CD4-positive, alpha-beta T cell treated with Interleukin-4 for 4 hours (primary cell): ENCODE measurements around the gene TMEM138.
"Not testable (repeated sequence)": the region's sequence is repeated elsewhere in the genome, so short reads cannot be mapped to it uniquely, and the experiment has no call there.

Source experiments
- DNase-seq: peaks from one replicate; pipeline ENCODE4 v3.0.0-alpha.2; 2020

The TMEM138 gene

DNA sequence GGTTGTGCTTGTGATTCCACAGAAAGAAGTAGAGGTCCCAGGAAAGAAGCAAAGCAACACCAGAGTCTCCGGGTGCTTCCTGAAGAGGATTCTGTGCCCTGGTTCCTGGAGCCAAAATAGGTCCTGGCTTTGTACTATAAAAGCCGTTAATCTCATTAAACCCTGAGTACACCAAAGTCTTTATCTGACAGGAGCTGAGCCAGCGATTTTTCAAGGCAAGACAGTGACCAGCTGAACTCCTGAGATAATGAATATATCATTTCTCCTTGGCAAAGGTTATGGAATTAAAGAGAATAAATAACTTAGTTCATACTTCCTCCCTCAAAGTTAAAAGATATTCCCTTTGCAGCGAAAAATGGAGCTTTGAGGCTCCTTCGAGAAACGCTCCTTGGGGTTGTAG, 5.2 kb downstream of the TMEM138 start:
- DNase-seq: no peak

DNA sequence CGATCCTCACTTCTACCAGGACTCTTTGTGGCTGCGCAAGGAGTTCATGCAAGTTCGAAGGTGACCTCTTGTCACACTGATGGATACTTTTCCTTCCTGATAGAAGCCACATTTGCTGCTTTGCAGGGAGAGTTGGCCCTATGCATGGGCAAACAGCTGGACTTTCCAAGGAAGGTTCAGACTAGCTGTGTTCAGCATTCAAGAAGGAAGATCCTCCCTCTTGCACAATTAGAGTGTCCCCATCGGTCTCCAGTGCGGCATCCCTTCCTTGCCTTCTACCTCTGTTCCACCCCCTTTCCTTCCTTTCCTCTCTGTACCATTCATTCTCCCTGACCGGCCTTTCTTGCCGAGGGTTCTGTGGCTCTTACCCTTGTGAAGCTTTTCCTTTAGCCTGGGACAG, 6.5 kb downstream of the TMEM138 start:
- no peak for DNase-seq

DNA sequence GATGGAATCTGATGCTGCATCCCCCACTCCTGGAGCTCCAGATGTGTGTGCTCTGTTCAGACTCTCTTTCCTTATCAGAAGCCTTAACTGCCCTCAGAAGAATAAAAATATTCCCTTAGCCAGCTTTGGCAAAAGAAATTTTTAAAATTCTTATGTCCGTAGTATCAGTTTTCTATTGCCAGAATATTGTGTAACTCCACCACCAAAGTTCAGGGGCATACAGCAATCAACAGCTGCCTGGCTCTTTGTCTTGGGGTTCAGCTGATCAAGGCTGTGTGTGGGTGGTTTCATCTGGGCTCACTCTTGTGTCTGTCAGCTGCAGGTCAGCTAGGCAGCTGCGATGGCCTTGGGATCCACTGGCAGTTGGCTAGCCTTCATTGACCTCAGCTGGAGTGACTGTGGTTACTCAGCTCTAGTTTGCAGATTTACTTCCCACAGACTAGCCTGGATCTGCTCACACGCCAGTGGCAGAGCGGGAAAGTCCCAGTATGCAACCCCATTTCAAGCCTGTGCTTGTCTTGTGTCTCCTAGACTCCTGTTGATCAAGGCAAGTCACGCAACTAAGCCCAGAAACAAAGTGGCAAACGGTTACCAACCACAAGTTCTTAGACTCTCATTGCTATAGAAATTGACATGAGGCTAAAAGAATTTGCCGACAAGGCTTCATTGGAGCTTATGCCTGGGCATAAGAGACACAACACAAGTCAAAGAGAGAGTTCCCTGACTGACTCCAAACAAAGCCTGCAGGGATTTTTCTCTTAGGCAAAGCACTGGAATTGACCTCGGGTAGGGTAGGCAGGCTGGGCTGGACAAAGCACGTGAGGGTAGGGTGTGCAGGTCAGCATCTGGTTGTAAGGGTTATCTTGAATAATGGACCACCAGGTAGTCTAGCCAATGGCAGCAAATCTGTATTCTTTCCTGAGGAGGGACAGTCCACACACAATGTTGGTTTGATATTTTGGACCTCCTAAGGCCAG, 7.5 kb downstream of the TMEM138 start:
- DNase-seq: no peak

DNA sequence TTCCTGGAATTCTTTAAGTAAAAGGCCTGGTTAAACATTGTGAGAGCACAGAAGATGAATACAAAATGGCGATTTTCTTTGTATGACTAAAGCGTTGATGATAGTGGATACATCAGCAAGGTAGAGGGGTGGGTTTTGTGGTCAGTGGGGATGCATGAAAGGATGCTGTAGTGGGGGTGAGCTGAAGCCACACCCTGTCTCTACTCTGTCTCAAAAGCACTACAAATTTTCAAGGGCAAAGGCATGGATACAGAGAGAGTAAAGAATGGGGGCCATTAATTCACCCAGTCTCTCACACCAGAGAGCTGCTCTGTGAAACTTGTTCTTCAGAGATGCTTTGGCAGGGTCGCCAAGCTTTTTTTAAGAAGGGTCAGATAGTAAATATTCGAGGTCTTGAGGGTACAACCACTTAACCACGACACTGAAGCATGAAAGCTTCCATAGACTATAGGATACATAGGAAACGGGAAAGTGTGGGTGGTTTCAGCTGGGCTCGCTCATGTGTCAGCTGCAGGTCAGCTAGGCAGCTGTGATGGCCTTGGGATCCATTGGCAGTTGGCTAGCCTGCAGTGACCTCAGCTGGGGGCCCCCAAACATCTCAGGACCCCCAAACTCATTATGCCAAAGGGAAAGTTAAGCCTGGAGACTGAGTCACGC, 8.3 kb downstream of the TMEM138 start:
- DNase-seq: no peak

DNA sequence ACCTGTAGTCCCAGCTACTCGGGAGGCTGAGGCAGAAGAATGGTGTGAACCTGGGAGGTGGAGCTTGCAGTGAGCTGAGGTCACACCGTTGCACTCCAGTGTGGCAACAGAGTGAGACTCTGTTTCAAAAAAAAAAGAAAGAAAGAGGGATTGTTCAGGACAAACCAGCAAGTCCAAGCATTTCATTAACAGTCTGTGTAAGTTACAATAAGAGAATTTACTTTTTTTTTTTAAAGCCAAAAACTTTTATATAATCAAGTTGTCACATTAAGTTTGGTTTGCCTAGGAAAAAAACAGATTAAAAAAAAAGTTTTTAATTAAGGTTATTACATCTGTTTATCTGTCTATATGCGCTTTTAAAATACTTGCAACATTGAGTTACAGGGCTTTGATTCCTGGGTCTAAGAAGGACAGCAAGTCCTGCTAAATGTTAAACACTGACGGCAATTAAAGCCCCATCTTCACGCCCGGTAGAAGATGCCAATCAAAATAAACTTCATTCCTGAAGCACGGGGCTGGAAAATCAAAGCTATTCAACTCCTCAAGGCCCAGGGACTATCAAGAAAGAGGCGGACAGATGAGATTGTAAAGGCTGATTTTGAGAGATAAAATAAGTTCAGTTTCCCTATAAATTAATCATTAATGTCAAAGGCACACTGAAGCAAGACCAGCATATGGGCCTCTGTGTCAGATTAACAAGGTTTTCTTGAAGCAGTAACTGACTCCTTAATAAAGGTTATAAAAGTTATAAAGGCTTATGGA, 10.7 kb downstream of the TMEM138 start:
- no peak for DNase-seq

DNA sequence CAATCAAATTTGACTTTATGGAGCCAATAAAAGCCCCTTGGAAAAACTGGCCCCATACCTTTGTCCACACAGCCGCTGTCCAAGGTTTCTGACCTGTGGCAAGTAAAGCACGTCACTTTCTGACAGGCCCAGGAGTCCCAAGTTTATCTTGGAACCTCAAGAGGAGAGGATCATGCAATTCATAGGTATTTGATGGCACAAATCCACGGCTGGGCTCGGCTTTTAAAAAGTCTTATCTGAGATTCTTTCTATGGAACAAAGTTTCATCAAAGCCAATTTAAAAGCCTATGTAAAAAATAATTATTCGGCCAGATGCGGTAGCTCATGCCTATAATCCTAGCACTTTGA, 13.6 kb downstream of the TMEM138 start:
- no peak for DNase-seq

DNA sequence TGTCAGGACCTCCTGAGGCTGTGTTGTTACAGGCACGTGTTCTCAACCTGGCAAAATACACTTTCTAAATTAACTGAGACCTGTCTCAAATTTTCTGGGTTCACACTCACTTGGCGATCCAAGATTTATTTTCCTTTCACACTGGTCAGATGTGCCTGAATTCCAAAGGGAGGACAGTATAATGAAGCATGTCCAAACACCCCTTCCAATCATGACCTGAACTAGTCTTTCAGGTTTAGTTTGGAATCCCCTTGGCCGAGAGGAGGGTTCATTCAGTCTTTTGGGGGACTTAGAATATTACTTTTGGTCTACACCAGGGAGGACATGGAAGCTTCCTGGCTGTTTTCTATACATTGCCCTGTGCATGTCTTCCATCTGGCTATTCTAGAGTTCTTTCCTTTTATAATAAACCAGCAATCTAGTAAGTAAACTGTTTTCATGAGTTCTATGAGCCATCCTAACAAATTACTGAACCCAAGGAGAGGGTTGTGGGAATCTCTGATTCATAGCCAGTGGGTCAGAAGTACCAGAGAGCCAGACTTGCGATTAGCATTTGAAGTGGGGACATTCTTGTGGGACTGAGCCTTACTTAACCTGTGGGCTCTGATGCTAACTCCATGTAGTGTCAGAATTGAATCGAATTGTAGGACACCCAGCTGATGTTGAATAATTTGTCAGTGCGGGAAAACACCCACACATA, 15.4 kb downstream of the TMEM138 start:
- no peak for DNase-seq

DNA sequence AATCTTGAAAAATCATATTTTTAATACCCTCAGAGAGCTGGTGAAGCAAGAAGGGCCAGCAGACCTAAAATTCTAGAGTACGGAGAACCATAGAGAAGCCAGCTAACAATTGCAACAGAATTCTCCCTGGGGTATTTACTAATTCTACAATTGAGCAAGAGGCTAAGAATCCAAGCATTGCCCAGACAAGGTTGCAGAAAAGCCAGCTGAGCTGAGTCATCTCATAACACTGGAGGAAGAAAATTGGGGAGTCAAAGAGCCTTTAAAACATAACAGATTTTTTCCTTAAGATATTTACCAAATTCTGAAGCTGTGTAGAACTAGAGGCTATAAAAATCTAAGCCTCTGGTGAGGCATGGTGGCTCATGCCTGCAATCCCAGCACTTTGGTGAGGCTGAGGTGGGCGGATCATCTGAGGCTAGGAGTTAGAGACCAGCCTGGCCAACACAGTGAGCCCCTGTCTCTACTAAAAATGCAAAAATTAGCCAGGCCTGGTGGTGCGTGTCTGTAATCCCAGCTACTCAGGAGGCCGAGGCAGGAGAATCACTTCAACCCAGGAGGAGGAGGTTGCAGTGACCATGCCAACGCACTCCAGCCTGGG, 16.6 kb downstream of the TMEM138 start:
- DNase-seq: no peak

DNA sequence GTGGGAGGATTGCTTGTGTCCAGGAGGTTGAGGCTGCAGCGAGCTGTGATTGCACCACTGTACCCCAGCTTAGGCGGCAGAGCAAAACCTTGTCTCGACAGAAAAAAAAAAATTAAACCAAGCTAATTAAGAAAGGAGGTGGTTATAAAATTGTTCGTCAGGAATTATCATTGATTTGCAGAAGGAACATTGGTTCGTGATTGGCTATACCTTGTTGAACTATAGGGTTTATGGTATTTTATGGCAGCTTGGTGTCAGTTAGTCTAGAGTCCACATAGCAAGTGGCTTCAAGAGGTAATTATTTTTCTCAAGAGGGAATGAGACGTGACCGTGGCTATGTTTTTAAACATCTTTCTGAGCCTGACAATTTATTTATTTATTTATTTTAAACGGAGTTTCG, 18.7 kb downstream of the TMEM138 start:
- DNase-seq: no peak

DNA sequence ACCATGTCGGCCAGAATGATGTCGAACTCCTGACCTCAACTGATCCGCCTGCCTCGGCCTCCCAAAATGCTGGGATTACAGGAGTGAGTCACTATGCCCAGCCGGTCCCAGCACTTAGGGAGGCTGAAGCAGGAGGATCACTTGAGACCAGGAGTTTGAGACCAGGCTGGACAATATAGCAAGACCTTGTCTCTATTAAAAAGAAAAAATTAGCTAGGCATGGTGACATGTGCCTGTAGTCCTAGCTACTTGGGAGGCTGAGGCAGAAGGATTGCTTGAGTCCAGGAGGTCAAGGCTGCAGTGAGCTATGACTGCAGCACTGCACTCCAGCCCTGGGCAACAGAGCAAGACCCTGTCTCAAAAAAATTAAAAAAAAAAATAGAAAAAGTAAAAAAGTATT, 21.7 kb downstream of the TMEM138 start:
- DNase-seq: not testable (repeated sequence)

DNA sequence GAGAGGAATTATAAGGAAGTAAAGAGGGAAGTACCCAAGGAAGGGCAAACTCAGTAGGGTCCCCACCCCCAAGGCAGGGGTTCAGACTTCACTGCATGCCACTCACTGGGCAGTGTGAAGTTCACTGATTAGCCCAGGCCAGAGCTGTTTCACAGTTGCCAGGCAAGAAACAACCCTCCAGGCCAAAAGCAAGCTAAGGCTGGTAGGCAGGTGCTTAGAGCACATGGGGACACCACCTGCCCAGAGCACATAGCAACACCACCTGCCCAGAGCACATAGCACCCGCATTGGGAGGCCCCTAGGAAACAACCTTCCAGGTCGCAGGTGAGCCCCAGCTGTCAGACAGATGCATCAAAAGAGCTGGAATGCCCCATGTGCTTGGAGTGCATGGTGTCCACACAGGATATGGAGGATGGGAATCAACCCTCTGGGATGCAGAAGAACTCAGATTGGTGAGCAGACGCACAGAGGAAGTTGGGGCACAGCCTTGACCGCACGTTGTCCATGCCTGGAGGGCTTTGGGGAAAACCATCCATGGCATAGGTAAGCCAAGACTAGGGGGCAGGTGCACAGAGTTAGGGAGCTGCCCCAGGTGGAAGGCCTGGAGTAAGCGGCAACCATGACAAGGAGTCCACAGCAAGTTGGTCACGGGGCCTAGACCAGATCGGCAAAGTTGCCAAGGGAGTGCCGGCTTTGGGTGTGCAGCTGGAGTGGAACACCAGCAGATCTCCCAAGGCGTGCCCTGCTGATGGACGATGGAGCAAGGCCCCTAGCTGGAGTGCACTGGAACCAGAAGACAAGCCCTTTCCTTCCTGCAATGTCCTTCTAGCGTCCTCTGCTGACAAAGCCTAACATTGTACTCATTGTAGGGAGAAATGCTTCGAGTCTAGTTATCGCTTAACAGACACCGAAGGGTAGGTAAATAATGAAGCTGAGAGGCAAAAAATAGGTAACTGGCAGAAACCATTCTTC, 22.4 kb downstream of the TMEM138 start:
- no peak for DNase-seq

DNA sequence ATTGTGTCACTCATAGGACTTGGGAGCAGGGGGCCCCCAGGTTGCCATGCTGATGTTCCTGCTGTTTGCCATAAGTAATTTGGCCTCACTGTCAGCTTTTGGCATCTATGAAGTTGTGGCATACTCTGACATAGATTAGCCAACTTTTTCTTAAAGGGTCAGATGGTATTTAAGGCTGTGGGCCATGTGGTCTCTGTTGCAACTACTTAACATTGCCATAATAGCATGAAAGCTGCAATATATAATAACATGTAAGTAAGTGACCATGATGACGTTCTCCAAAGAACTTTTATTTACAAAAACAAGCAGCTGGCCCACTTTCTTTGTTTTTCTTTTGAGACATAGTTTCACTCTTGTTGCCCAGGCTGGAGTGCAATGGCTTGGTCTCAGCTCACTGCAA, 28.0 kb downstream of the TMEM138 start:
- no peak for DNase-seq

DNA sequence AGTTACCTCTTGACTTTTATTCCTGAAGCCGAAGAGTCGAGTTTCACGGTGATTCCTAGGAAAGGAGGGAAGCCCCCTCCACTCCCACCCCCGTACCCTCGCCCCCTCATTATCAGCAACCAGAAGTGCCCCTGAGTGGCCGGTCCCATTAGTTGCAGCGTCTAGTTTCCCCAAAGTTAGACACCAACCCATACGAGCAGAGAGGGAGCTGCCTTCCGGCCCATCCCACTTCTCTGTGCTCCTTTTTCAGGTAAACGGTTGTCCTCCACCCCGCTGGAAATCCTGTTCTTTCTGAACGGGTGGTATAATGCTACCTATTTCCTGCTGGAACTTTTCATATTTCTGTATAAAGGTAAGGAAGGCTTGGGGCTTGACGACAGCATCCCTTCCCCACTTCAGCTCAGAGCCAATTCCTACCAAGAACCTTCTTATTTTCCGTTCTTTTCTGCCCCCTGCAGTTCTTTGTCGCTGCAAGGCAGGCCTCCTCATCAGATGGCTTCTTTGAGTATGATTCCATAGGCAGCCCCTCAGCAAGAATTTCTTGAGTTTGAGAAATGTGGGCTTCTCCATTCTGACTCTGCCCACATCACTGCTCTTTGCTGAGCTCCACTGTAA, 30.9 kb downstream of the TMEM138 start:
- DNase-seq: peak; percentile 15

DNA sequence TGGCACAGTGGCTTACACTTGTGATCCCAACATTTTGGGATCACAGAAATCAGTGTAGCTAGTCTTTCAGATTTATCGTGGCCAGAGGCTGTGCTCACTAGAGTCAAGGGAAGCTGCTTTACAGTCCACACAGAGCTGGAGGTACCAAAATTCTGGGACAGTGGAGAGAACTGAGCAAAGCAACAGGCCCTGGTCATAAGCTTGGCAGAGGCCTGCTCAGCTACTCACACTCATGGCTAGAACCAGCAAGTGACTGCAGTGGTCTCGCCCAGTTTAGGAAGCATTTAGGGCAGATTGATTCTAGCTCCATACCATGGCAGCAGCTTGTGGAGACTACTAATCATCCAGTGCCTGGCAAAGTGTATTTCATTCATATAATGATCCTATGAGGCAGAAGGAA, 39.0 kb downstream of the TMEM138 start:
- no peak for DNase-seq

DNA sequence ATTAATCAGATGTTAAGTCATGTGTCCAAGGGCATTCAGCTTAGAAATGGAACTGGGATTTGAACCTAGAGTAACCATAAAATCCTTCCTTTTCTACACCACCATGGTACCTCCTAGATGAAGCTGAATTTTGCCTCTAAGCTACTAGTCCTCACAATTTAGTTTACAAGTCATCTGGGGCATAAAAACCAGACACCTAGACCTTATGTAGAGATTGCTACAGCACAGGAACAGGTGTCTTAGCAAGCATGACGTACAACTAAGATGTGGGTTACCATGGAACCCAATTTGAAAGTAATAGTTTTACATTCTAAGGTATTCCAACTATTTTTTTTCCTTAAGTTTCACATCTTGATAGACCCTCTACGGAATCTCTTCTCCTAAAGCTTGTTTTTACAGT, 39.4 kb downstream of the TMEM138 start:
- DNase-seq: no peak

DNA sequence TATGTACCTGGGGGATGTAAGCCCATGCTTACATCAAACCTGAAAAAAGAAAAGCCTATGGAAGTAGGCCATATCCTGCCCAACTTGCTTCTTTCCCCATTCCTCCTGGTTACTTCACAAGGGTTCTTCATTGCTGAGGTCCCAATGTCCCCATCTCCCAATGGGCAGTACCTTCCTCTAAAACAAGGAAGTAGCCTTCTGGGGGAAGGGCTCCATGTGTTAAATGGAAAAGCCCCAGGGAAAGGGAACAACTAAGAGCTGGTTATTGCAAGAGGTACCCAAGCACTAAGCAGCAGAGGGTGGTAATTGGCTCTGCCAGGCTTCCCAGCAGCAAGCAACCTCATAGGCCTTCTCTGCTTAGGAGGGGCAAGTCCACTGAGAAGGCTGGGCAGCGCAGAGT, 41.5 kb downstream of the TMEM138 start:
- DNase-seq: no peak

DNA sequence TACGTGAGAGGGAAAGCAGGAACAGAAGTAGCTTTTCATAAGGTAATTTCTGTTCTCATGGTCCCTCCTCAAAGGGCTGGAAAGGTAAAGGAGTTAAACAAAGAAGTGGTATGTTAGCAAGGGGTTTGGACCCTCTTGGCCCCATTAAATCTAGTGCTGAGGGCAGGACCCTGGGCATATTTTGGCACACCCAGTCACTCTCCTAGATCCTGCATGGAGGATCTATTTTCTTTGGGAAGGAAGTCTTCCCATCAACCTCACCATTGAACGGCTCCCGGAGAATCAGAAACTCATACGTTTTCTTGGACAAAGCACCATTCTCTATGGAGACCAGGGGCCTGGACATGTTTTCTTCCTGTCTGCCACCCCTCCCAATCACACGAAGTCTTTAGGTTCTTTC, 41.9 kb downstream of the TMEM138 start:
- no peak for DNase-seq

DNA sequence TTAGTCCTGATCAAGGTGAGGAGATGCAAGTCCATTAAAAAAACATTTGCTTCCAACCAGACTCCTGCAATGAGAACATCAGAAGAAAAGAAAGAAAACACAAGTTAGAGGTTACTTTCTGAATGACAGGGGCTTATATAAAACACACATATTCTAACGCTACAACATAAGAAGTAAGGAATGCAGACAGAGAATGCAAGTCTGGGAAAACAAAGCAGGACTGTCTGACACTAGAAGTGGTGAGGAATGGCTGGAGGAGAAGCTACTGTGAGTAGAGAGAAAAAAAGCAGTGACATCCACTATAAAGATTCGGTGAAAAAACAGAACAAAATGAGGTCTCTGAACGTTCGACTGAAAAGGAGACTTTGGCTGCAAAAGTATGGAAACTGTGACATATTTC, 42.5 kb downstream of the TMEM138 start:
- no peak for DNase-seq

DNA sequence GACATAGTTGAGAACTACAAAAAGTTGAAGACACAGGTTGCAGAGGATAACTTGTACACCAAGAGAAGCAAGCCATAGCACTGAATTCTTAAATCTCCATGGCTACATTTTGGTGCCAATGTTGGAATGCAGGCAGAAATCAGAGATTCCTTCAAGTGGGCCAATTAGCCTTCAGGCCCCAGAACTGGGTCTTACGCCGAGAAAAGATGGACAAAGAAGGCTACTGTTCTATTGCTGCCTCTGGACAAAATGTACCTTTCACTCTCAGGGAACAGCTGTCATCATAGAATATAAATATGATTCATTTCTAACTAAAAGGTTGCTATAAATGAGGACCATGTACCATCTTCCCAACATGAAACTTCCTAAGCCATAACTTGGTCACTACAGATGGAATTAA, 43.9 kb downstream of the TMEM138 start:
- DNase-seq: no peak

DNA sequence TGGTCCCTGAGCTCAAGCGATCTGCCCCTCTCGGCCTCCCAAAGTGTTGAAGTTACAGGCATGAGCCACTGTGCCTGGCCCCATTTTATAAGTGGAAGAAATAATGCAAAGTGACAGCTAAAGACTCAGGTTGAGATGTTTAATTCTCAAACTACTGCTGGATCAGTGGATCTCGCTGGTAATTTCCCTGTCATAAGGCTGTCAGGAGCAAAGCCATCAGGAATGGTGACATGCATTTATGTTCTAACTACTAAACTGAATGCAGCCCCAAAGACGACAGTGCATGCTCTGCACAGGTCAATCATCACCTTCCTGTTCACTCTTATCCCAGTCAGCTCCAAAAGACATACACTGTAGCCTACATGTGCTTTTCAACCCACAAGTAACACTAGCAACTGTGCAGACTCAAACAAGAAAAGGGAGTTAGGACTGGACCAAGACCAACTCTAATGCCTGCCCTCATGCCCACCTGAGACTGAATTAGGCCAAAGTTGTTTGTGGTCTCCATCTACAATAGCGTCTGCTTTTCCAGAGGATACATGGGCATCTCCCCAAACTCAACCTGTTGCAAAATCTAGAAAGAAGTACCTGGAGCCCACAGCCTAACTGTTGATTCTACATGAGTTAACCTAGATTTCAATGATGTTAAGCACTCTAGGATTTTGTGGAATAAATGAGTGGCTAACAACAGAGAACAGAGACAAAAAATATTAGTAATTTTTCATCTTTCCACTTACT, 45.0 kb downstream of the TMEM138 start:
- no peak for DNase-seq
